HT-29 (cell line): ENCODE data around the gene CNTLN. TPM values are rescaled to one million over a fixed set of nuclear protein-coding genes. Genes with fewer than 3 reads are reported as not detected.
A peak's percentile ranks its signal among the peaks of the same experiment; 100 is the strongest.
"Not testable (repeated sequence)": the region's sequence is repeated elsewhere in the genome, so short reads cannot be mapped to it uniquely, and the experiment has no call there.

ENCODE experiments used
- DNase-seq: peaks from one replicate; pipeline ENCODE4 v3.0.0-alpha.2; 2015; ENCODE audit warnings: low spot score
- total RNA-seq: library from RNA; depleted of rRNA; stranded (reverse); fragments of >200 nt; shearing (Covaris generic); gene quantifications from 2 replicates; pipeline ENCODE4 v1.2.3, GENCODE V29; 2014

Gene CNTLN
- total RNA-seq, 1 experiment from 2014 or later: 0.25 TPM

DNA sequence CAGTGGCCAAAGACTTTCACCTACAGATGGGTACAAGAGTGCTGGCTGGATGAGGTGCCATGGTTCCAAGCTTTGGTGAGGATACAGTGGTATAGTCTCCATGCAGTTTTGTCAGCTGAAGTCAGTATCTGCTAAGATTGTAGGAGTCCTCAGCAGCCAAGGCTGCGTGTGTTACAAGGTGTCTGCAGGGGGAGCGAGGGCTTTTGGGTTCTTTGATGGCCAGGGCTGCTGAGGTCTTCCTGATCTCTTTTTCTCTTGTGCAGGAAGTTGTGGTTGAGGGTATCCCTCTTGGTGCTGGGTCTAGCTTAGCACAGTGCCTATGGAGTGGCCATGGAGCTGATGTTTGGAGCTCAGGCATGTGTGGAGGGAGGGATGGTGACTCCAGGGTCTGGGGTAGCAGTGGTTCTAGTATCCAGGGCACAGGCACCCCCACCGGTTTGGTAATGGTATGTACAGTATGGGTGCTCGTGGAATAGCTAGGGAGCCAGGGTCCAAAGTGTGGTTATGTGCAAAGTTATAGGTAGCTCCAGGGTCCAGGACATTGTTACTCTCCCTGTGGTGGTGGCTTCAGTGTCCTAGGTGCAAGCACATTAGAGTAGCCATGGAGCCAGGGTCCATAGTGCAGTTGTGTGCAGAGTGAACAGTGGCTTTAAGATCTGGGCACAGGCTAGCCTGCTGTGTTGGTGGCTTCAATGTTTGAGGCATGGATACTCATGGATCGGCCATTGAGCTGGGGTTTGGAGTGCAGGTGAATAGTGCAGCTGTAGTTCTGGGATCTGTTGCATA lies 36.7 kb downstream of the CNTLN start:
- DNase-seq: no peak

DNA sequence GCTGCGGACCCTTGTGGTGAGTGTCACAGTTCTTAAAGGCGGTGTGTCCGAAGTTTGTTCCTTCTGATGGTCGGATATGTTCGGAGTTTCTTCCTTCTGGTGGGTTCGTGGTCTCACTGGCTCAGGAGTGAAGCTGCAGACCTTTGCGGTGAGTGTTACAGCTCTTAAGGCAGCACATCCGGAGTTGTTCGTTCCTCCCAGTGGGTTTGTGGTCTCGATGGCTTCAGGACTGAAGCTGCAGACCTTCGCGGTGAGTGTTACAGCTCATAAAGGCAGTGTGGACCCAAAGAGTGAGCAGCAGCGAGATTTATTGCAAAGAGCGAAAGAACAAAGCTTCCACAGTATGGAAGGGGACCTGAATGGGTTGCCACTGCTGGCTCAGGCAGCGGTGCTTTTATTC lies 42.7 kb downstream of the CNTLN start:
- not testable (repeated sequence) for DNase-seq

DNA sequence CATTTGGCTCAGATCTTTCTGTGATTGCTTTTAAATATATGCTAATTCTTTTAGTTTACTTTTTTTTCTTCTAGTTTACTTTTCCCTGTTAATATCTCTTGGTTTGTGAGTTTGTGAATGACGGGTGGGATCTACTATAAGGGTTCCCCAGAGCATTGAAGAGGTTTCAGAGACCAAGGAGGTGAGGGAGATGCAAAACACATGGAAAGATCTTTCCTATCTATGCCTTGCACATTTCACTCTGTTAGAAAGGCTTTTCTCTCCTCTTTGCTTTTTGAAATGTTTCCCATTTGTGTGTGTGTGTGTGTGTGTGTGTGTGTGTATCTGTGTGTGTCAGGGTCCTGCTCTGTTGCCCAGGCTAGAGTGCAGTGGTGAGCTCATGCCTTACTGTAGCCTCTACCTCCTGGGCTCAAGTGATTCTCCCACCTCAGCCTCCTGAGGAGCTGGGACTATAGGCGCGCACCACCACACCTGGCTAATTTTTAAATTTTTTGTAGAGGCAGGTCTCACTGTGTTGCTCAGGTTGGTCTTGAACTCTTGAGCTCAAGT lies 50.7 kb downstream of the CNTLN start:
- no peak for DNase-seq

DNA sequence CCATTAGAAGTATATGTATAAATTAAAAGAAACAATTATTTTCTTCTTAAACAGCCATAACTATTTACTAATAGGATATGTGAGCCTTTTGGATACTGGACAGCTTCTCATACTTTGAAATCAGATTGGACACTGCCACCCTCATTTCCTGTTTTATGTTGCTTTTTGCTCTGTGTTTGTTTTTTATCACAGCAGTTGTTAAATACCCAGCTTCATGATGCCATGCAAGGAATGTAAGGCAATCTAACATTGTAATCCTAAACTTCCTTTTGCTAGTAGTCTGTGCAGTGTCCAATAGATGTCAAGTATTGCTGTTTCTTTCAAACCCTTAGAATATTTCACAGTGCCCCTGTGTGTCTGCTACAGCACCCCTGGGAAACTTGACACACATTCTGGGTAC lies 56.2 kb downstream of the CNTLN start:
- no peak for DNase-seq

DNA sequence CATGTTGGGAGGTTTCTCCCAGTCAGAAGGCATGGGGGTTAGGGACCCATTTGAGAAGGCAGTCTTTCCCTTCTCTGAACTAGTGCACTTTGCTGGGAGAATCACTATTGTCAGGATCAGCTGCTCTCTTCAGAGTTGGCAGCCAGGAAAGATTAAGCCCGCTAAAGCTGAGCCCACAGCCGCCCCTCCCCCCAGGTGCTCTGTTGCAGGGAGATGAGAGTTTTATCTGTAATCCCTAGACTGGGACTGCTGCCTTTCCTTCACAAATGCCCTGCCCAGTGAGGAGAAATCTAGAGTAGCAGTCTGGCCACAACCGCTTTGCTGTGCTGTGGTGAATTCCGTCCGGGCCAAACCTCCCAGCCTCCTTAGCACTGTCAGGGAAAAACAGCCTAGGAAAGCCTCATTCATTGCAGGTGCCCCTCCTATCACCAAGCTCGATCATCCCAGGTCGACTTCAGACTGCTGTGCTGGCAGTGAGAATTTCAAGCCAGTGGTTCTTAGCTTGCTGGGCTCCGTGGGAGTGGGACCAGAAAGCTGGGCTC lies 69.8 kb downstream of the CNTLN start:
- no peak for DNase-seq

DNA sequence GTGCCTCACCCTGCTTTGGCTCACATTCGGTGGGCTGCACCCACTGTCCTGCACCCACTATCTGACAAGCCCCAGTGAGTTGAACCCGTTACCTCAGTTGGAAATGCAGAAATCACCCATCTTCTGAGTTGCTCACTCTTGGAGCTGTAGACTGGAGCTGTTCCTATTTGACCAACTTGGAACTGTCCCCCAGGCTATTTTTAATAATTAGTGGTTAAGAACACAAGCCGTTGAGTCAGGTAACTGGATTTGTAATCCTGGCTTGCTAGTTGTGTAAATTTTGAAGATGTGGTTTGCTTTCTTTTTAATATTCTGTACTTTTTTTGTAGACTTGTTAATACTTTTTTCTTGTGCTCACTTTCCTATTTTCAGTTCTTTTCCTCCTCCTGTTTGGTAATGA lies 81.2 kb downstream of the CNTLN start:
- no peak for DNase-seq

DNA sequence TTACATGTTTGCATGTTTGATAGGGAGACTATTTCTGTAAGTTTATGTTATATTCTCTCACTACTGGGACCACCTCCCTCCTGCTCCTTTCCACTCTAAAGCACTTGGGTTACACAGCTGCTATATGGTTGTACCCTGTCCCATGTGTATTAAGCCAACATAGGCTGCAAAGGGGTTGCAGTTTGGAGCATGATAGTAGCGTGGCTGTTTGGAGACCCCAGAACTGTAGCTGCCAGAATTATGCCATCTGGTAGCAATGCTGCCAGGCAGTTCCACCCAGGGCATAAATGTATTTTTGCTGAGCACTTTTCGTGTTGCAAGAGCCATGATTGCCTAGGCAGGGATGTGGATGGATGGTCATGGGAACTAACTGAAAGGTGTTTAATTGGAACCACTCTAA lies 81.8 kb downstream of the CNTLN start:
- DNase-seq: no peak

DNA sequence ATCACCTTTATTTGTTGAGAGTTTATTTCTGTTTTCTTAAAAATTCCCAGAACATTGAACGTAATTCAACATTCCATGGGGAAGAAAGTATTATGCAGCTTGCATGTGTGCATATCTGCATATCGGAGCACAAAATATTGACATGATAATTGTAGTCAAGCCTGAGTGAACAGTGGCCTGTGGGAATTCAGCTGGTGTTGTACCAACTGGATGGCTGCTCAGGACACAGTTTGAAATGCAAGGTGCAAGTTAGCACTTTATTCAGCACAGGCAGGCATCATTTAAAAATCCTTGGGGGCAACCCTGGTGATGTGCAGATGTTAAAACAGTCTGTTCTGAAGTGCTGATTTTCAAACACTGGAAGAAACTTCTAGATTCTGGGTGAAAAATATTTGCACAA lies 82.4 kb downstream of the CNTLN start:
- DNase-seq: no peak

DNA sequence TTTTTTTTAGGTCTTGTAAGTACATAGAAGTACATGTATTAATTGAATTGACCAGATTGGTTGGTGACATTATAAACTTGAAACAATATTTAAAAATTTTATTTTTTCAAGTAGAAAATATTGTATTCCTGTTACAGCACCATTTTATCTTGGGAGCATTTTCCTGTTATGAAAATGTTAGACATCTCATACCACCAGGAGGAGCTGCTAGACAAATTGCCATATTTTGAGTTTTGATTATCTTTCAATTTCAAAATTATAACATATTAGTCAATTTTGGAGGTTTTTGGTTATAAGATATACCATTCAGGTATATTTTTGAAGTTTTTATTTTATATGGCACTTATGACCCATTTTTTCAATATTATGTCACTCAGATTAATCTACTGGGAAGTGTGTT lies 84.4 kb downstream of the CNTLN start:
- peak; percentile 21 for DNase-seq

DNA sequence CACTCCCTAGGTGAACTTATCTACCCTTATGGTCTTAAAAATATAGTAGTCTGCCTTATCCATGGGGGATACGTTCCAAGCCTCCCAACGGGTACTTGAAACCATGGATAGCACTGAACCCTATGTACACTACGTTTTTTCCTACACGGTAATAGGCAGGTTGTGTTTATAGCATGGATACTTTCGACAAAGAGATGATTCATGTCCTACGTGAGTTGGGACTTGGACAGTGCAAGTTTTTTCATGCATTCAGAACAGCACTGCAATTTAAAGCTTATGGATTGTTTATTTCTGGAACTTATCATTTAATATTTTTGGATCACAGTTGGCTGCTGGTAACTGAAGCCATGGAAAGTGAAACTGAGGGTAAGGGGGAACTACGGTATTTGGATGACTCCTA lies 88.1 kb downstream of the CNTLN start:
- no peak for DNase-seq

DNA sequence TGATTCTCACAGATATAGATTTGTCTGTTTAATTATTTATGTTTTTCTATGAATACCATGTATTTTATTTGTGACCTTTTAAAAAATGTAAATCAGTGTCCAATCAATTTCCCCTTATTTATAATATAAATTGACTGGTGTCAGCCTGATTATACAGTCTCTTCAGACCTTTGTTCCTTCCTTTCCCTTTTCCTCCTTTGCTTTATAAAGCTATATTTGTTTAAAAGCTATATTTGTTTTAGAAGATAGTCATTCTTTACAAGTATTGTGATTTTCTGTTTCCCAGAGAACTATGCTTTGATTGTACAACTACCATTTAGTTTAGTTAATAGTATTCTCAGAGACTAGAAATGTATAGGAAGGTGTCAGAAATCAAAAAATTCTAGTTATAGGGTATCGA lies 90.6 kb downstream of the CNTLN start:
- no peak for DNase-seq

DNA sequence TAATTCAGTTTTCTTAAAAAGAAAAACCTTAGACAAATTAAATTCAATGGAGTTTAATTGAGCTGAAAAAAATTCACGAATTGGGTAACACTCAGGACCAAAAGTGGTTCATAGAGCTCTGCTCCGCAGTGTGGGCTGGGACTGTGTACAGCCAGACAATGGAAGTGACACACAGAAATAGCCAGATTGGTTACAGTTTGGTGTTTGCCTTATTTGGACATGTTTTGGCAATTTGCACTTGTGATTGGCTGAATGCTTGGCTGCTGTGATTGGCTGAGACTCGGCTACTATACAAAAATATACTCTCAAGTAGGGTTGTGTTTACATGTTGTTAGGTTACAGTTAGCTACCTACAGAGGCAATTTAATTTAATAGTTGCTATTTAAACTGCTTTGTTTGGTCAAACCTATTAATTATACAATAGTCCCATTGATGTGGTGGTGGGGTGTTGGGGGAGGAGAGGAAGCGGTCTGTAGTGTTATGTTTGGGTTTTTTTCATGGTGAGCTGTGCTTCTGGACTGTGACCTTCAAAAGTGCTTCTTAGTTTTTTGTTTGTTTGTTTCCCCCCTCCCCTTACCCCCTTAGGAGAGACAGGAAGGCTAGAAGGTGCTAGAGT lies 95.2 kb downstream of the CNTLN start:
- peak; percentile 1 for DNase-seq

DNA sequence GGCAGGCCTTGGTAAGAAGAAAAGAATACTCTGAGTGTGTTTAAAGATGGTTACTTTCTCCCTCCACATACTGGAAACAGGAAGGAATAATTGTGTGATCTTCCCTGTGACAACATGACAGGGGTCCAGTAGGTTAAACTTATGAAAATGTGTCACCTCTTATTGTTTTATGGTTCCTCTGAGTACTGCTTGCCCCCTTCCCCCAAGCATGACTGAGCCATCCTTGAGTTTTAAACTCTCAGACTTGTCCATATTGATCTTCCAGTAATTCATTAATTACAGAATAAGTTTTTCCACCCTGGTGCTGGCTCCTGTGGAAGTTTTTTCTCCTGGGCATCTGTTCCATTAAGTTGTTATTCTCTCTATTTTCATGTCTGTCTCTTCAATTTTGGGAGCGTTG lies 95.8 kb downstream of the CNTLN start:
- no peak for DNase-seq

DNA sequence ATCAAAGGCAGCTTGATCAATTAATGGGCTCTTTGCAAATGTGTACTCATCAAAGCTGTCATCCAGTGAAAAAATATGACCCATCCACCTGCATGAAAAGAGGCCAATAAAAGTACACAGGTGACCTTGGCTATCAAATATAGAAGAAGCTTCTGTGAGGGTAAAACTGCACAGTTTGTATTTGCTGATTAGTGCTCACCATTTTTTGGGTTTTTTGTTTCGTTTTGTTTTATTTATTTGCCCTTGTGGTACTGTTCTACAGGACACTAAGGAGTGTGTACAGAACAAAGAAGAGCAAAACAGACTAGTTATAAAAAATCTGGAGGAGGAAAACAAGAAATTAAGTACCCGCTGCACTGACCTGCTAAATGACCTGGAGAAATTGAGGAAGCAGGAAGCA lies 101.3 kb downstream of the CNTLN start:
- no peak for DNase-seq

DNA sequence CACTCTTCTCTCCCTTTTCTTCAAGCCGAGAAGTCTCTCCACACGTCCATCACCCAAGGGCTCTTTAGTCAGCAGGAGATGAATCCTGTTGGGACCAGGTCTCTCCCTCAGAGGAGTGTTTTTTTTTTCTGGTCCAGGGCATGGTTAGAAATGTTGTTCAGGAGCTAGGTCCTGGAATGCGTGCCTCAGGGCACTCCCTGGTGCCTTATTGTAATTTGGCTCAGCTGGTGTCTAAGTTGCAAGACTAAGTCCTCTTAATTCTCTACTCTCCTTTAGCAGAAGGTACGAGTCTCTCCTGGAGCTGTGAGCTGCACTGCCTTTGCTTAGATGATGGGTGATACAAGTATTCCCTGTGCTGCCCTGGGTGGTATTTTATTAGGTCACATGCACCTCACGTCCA lies 111.9 kb downstream of the CNTLN start:
- no peak for DNase-seq

DNA sequence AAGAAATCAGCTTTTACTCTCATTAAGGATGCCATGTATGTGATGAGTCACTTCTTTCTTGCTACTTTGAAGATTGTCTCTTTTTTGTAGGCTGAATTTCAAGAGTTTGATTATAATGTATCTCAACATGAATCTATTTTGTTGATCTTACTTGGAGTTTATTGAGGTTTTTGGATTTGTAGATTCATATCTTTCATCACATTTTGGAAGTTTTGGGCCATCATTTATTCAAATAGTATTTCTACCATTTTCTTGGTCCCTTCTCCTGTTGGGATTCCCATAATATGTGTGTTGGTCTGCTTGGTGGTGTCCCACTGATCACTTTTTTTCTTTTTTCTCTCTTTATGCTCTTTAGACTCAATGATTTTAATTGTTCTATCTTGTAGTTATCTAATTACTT lies 116.3 kb downstream of the CNTLN start:
- DNase-seq: no peak

DNA sequence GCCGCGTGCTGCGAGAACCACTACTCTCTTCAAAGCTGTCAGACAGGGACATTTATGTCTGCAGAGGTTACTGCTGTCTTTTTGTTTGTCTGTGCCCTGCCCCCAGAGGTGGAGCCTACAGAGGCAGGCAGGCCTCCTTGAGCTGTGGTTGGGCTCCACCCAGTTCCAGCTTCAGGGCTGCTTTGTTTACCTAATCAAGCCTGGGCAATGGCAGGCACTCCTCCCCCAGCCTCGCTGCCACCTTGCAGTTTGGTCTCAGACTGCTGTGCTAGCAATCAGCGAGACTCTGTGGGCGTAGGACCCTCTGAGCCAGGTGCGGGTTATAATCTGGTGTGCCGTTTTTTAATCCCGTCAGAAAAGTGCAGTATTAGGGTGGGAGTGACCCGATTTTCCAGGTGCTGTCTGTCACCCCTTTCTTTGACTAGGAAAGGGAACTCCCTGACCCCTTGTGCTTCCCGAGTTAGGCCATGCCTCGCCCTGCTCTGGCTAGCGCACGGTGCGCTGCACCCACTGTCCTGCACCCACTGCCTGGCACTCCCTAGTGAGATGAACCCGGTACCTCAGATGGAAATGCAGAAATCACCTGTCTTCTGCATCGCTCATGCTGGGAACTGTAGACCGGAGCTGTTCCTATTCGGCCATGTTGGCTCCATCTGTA lies 133.8 kb downstream of the CNTLN start:
- DNase-seq: peak; percentile 26

DNA sequence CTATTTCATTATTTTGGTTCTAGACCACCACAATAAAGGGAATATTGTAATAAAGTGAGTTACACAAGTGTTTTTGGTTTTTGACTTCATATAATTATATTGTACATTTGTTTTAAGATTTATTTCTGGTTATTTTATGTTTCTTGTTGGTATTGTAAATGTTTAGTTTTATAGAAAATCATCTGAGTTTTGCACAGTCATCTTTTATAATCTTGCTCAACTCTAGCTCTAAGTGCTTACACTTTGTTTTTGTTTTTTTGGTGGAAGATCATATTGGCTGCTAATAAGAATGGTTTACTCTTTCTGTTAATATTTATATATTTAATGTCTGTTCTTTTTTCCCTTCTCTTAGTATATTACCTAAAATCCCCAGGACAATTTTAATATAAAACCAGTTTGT lies 135.0 kb downstream of the CNTLN start:
- no peak for DNase-seq

DNA sequence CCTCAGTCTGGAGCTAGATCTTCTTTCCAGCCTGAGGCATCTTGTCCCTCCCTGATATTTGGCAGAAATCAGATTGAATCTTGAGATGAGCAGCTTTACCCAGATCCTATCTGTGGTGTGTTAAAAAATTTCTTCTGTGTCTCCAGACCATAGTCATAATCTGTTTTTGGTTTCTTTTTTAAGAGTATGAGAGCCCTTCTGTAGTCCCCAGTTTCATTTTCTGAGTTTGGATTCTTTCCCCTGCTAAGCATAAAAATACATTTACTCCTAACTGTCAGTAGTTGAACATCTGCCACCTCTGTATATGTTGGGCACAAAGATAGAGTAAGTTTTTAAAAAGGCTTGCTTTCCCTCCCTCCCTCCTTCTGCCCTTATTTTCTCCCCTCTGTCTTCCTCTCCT lies 137.7 kb downstream of the CNTLN start:
- DNase-seq: no peak

DNA sequence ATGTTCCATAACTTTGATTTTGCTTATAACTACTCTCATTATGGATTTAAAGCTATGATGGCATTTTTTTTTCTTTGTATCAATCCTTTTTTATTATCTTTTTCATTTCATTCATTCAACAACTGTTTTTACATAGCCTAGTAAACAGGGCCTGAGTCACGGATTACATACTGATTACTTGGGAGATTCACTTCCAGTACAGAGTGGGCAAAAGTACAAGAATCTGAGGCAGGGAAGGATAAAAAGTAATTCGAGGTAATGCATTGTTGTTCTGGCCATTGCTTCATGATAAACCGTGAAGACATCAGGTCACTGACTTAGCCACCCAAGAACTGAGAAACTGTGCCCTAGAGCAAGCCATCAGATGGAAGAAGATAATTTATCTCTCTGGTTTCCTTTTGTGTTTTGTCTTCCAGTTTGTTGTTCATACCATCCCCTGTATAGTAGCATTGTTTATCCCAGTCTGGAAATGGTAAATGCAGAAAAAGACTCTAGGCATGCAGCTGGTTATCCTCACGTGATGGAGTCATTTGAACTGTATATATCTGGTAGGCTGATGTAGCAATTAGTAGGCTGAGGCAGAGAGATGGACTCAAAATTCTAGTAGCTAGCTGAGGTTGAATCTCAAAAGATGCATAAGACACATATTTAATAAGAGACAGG lies 145.6 kb downstream of the CNTLN start:
- no peak for DNase-seq

DNA sequence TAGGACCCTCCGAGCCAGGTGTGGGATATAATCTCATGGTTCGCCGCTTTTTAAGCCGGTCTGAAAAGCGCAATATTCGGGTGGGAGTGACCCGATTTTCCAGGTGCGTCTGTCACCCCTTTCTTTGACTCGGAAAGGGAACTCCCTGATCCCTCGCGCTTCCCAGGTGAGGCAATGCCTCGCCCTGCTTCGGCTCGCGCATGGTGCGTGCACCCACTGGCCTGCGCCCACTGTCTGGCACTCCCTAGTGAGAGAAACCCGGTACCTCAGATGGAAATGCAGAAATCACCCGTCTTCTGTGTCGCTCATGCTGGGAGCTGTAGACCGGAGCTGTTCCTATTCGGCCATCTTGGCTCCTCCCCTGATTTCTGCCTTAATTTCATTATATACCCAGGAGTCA lies 155.8 kb downstream of the CNTLN start:
- not testable (repeated sequence) for DNase-seq

DNA sequence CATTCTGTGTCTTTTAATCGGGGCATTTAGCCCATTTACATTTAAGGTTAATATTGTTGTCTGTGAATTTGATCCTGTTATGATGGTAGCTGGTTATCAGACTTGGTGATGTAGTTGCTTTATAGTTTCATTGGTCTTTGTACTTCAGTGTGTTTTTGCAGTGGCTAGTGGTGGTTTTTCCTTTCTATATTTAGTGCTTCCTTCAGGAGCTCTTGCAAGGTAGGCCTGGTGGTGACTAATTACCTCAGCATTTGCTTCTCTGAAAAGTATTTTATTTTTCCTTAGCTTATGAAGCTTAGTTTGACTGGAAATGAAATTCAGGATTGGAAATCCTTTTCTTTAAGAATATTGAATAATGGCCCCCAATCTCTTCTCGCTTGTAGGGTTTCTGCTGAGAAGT lies 156.9 kb downstream of the CNTLN start:
- no peak for DNase-seq
